K562 (cell line): ENCODE measurements around the gene PSMA2. TPM values are rescaled to one million over a fixed set of nuclear protein-coding genes. Genes with fewer than 3 reads are reported as not detected.

Experiments
- COPS2 ChIP-seq: fragments of 450-650 bp; conservative IDR thresholded peaks from 2 replicates; pipeline ENCODE4 v1.6.1; 2016; ENCODE audit warnings: mild to moderate bottlenecking, moderate library complexity
- CREB5 ChIP-seq: fragments of 250-450 bp; sonication (Bioruptor Pico); IDR thresholded peaks from 2 replicates; pipeline ENCODE4 v1.5.0; 2020; ENCODE audit warnings: mild to moderate bottlenecking
- DLX4 ChIP-seq: fragments of 250-450 bp; sonication (Bioruptor Pico); IDR thresholded peaks from 2 replicates; pipeline ENCODE4 v1.6.1; 2021; ENCODE audit warnings: mild to moderate bottlenecking
- E2F1 ChIP-seq: sonication (generic); formaldehyde crosslinking; IDR thresholded peaks from 2 replicates; pipeline ENCODE4 v1.8.1; 2023; ENCODE audit warnings: mild to moderate bottlenecking, missing genetic modification reagents, moderate library complexity
- ETS1 ChIP-seq: conservative IDR thresholded peaks from 2 replicates; pipeline ENCODE4 v1.6.1; 2011; ENCODE audit warnings: low read depth, mild to moderate bottlenecking, low read length; ENCODE audit not compliant: control insufficient read depth
- FOXA3 ChIP-seq, 2 experiments: fragments of 450-650 bp in 1 of 2; sonication (generic) in 1 of 2; formaldehyde crosslinking; IDR thresholded peaks in 1 of 2; conservative IDR thresholded peaks in 1 of 2; 2 replicates each; pipeline versions ENCODE4 v1.4.0 to v1.8.0; 2020 to 2022; ENCODE audit warnings: mild to moderate bottlenecking in 2 of 2, missing genetic modification reagents in 1 of 2
- JUND ChIP-seq, 2 experiments: IDR thresholded peaks; 2 replicates in 1 of 2; 3 replicates in 1 of 2; pipeline ENCODE4 v1.6.1; 2011; ENCODE audit warnings: borderline replicate concordance in 2 of 2, low read depth in 2 of 2, low read length in 2 of 2, improper control_type of control experiment in 1 of 2, missing biosample characterization in 1 of 2, missing genetic modification characterization in 1 of 2, missing genetic modification reagents in 1 of 2
- LCOR ChIP-seq: sonication (generic); formaldehyde crosslinking; IDR thresholded peaks from 2 replicates; pipeline ENCODE4 v1.8.0; 2022; ENCODE audit warnings: mild to moderate bottlenecking, missing genetic modification reagents
- MXD1 ChIP-seq: fragments of 250-450 bp; sonication (Bioruptor Pico); IDR thresholded peaks from 2 replicates; pipeline ENCODE4 v1.8.0; 2021; ENCODE audit warnings: borderline replicate concordance, mild to moderate bottlenecking, moderate library complexity; ENCODE audit not compliant: poor library complexity, severe bottlenecking
- NFE2 ChIP-seq: IDR thresholded peaks from 2 replicates; pipeline ENCODE4 v1.6.1; 2014; ENCODE audit warnings: antibody characterized with exemption, low read depth
- NUFIP1 ChIP-seq: fragments of 450-650 bp; IDR thresholded peaks from 2 replicates; pipeline ENCODE4 v1.6.1; 2018; ENCODE audit not compliant: partially characterized antibody
- PHF20 ChIP-seq: fragments of 450-650 bp; IDR thresholded peaks from 2 replicates; pipeline ENCODE4 v1.6.1; 2018; ENCODE audit not compliant: partially characterized antibody
- RBM25 ChIP-seq: fragments of 200-400 bp; formaldehyde crosslinking; IDR thresholded peaks from 2 replicates; pipeline ENCODE4 v1.6.1; 2018; ENCODE audit warnings: low read length, low read depth, moderate library complexity; ENCODE audit not compliant: severe bottlenecking
- TARDBP ChIP-seq: fragments of 450-650 bp; IDR thresholded peaks from 2 replicates; pipeline ENCODE4 v1.6.1; 2016
- ZBTB49 ChIP-seq: sonication (generic); formaldehyde crosslinking; IDR thresholded peaks from 2 replicates; pipeline ENCODE4 v1.8.0; 2022; ENCODE audit warnings: missing genetic modification reagents, mild to moderate bottlenecking, borderline replicate concordance
- ZNF395 ChIP-seq: fragments of 200-800 bp; sonication (Bioruptor generic); IDR thresholded peaks from 2 replicates; pipeline ENCODE4 v1.6.1; 2017; ENCODE audit warnings: missing genetic modification characterization, missing compliant biosample characterization
- polyA plus RNA-seq, 8 experiments: library from polyadenylated mRNA; depleted of rRNA in 4 of 8; stranded (reverse) in 5 of 8; unstranded in 3 of 8; fragments of >200 nt; fragmentation: Nextera tagmentation in 2 of 8; fragmentation: Illumina TruSeq in 1 of 8; extraction: Ambion mirVana in 2 of 8; extraction: Trizol in 1 of 8; gene quantifications; 2 replicates each; pipeline versions ENCODE4 v1.2.1 to v1.2.3, GENCODE V29; 2011 to 2014; ENCODE audit warnings: inconsistent platforms in 1 of 8, missing spikeins in 1 of 8
- total RNA-seq, 7 experiments: library from RNA; depleted of rRNA in 6 of 7; stranded (reverse); fragments of >200 nt in 6 of 7; fragmentation: Illumina TruSeq in 2 of 7; extraction: Trizol in 2 of 7; gene quantifications; 2 replicates each; pipeline versions ENCODE4 v1.2.1 to v1.2.3, GENCODE V29; 2011 to 2021; ENCODE audit warnings: low replicate concordance in 1 of 7

The PSMA2 gene
- total and polyA plus RNA-seq, 9 of the 15 experiments (the other 6 are each of a cell fraction or from before 2014, with no cell fraction given): 91.7 to 1,070 (median 213) TPM

GRCh38 chr7:42945821-42946626, 14.1 kb upstream of the PSMA2 start (continued):
- TF ChIP-seq ZBTB49 (CRISPR knock-in tag) (no peak), E2F1 (no peak), ZNF395 (CRISPR knock-in tag) (no peak), ETS1 (no peak), CREB5 (CRISPR knock-in tag) (no peak), PHF20 (no peak), TARDBP (no peak), NUFIP1 (no peak), JUND (IDR thresholded peaks at IDR 0.05; ENCODE audit: borderline replicate concordance, low read depth, low read length) (peak; percentile 26; the same call in 1 of the 2 replicates), JUND (tag; IDR thresholded peaks at IDR 0.05; ENCODE audit: borderline replicate concordance, low read depth, low read length) (no peak; the same call in 2 of the 3 replicates), DLX4 (CRISPR knock-in tag) (no peak), NFE2 (peak; percentile 14; the same call in 1 of the 2 replicates), RBM25 (peak; percentile 5), FOXA3 (CRISPR knock-in tag; conservative IDR thresholded peaks at IDR 0.05 in 1 of 2, IDR thresholded peaks at IDR 0.05 in 1 of 2) (no peak), COPS2 (no peak), MXD1 (CRISPR knock-in tag) (no peak), LCOR (CRISPR knock-in tag) (0 out of 2 replicates have a peak, but pooled peaks have one; percentile 53)
